ENCODE results near the gene ZNF385C.

Gene ZNF385C

DNA sequence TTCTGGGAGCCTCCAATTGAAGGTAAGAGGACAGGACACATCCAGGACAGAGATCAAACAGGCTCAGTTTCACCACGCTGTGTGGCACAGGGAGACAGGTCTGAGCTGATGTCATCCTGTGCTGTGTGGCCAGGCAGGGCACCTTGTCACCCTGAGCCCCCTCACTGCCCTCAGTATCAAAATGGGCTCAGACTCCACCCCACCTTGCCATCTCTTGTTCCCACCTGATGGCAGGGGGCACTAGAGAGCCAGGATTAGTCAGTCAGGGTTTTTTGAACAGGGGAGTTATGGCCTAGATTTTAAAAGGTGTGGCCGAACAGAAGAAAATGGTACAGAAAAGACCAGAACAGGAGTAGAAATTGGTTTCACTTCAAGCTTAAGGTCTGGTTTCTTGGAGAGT, 20.3 kb upstream of the ZNF385C start:
- H3K27me3 Mint-ChIP-seq, result no peaks in the 10 kb centered on the region
- H3K9me3 Mint-ChIP-seq, result no peaks in the 10 kb centered on the region
- H3K4me3 Mint-ChIP-seq, result peak overlapping the region; percentile 14
- CTCF ChIA-PET, result interaction anchor here (0.7 to 13.0 kb wide), 11 partner anchors 10 to 288 kb away, joined by 3 to 222 read pairs (median 5); partner anchors contain the start of genes DNAJC7, KCNH4 and NKIRAS2
- peaks cover 25% of the 10 kb centered on the region for H3K36me3 Mint-ChIP-seq
- peaks cover 51% of the 10 kb centered on the region for H3K4me1 Mint-ChIP-seq
- peak; percentile 70 for DNase-seq
- H3K27ac Mint-ChIP-seq, result peak overlapping the region; percentile 4

DNA sequence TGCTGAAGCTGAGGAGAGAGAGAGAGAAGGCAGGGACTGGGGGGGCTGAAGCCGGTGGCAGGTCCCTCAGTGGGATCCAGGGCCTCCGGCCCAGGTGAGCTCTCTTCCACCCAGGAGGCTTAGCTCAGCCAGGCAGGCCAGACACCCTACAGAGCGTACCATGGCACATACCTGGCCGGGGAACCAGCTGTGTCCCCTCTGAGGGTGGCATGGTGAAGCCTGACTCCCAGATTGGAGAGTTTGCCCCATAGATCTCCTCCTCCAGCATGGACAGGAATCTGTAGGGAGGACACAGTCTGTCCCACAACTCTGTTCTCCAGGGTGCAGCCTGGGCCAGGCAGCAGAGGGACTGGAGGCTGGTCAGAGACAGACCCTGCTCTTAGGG, 19.8 kb upstream of the ZNF385C start:
- H3K36me3 Mint-ChIP-seq, result peaks cover 22% of the 10 kb centered on the region
- no peak for DNase-seq
- peaks cover 51% of the 10 kb centered on the region for H3K4me1 Mint-ChIP-seq
- no peak overlapping the region for H3K27ac Mint-ChIP-seq
- CTCF ChIA-PET, result interaction anchor here (0.8 to 13.0 kb wide), 10 partner anchors 10 to 288 kb away, joined by 3 to 222 read pairs (median 5); partner anchors contain the start of genes DNAJC7, KCNH4 and NKIRAS2
- H3K9me3 Mint-ChIP-seq, result no peaks in the 10 kb centered on the region
- no peaks in the 10 kb centered on the region for H3K27me3 Mint-ChIP-seq
- no peak overlapping the region for H3K4me3 Mint-ChIP-seq

DNA sequence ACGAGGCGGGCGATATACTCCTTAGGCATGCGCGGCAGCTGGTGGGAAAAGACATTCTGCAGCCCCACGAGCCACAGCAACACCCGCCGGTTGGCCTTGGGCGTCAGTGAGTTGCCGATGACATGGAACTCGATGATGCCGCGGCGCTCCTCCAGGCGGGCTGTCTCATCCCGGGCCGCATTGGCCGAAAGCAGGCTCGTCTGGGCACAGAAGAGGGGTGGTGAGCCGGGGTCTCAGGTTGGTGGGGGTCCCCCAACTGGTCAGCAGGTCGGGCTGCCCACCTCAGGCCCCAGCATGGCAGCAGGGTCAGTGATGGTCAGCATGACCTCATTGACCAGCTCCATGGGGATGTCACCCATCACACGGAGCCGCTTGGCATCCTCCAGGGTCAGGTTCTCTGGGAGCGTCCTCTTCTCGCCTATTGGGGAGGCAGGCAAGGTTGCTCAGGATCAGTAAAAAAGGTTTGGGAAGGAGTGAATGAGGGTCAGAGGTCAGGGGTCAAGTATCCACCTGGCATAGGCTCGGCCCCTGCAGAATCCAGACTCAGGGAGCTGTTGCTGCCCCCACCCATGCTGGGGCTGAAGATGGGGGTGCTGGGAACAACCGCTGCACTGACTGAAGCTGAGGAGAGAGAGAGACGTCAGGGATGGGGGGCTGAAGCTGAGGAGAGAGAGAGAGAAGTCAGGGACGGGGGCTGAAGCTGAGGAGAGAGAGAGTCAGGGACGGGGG, 19.3 kb upstream of the ZNF385C start:
- Mint-ChIP-seq H3K27ac (no peak overlapping the region), H3K4me3 (no peak overlapping the region), H3K27me3 (no peaks in the 10 kb centered on the region), H3K4me1 (peaks cover 56% of the 10 kb centered on the region), H3K36me3 (peaks cover 24% of the 10 kb centered on the region), H3K9me3 (no peaks in the 10 kb centered on the region)
- CTCF ChIA-PET, result interaction anchor here (0.7 to 13.0 kb wide), 12 partner anchors 9 to 289 kb away, joined by 3 to 222 read pairs (median 4); partner anchors contain the start of genes DNAJC7, KCNH4 and NKIRAS2
- no peak for DNase-seq

DNA sequence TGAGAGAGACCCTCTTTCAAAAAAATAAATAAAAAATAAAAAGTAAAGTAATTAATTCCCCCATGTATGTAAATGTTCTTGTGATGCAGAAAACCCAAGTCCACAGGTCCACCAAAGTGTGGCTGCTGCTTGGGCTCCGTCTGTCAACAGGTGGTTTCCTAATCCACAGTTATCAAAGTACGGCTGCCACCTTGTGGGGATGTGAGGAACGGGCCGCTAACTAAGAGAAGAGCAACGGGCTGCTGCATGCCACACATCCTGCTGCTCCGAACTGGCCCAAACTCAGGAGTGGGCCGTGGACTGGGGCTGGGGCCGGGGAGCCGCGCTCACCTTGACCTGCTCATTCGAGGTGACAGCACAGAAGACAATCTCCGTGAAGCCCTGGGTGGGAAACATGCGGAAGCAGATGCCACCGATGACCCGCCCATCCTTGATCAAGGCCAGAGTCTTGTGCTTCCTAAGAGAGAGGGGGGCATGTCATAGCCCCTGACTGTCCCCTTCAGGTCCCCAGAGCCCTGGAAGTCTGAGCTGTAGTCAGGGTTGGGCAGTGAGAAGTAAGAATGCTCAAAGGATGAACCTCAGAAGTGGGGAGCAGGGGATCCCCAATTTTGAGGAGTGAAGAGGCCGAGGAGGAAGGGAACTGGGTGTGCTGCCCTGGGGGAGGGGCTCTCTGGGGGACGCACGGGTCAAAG, 18.6 kb upstream of the ZNF385C start:
- H3K27me3 Mint-ChIP-seq, result no peaks in the 10 kb centered on the region
- H3K4me1 Mint-ChIP-seq, result peaks cover 61% of the 10 kb centered on the region
- peak overlapping the region; percentile 46 for H3K27ac Mint-ChIP-seq
- H3K36me3 Mint-ChIP-seq, result peaks cover 24% of the 10 kb centered on the region
- peak; percentile 93 for DNase-seq
- H3K9me3 Mint-ChIP-seq, result no peaks in the 10 kb centered on the region
- H3K4me3 Mint-ChIP-seq, result no peak overlapping the region
- CTCF ChIA-PET, result interaction anchor here (0.7 to 13.0 kb wide), 9 partner anchors 10 to 153 kb away, joined by 3 to 222 read pairs (median 4); partner anchors contain the start of genes DNAJC7 and NKIRAS2

DNA sequence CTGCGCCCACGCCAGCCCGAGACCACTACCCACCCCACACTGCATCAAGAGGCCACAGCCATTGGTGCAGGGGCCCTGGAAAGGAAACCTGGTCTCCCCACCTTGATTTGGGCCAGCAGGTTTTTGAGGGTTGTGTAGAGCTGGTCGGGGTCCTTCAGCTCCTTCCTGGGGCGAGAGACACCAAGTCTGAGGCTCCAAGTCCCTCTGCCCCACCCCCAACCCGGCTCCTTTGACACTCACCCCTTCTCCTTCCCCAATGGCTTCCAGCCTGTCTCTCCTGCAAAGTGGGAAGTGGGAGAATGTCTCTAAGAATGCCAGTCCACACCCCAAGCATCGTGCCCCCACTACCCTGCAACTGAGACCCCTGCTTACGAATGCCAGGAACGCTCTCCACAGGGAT, 15.8 kb upstream of the ZNF385C start:
- no peak for DNase-seq
- peaks cover 31% of the 10 kb centered on the region for H3K36me3 Mint-ChIP-seq
- peaks cover 63% of the 10 kb centered on the region for H3K4me1 Mint-ChIP-seq
- no peak overlapping the region for H3K4me3 Mint-ChIP-seq
- CTCF ChIA-PET, result interaction anchor here (1.0 to 13.0 kb wide), 7 partner anchors 13 to 151 kb away, joined by 3 to 222 read pairs (median 4); partner anchors contain the start of genes DNAJC7 and NKIRAS2
- peak overlapping the region; percentile 76 for H3K27ac Mint-ChIP-seq
- H3K27me3 Mint-ChIP-seq, result no peaks in the 10 kb centered on the region
- H3K9me3 Mint-ChIP-seq, result no peaks in the 10 kb centered on the region

DNA sequence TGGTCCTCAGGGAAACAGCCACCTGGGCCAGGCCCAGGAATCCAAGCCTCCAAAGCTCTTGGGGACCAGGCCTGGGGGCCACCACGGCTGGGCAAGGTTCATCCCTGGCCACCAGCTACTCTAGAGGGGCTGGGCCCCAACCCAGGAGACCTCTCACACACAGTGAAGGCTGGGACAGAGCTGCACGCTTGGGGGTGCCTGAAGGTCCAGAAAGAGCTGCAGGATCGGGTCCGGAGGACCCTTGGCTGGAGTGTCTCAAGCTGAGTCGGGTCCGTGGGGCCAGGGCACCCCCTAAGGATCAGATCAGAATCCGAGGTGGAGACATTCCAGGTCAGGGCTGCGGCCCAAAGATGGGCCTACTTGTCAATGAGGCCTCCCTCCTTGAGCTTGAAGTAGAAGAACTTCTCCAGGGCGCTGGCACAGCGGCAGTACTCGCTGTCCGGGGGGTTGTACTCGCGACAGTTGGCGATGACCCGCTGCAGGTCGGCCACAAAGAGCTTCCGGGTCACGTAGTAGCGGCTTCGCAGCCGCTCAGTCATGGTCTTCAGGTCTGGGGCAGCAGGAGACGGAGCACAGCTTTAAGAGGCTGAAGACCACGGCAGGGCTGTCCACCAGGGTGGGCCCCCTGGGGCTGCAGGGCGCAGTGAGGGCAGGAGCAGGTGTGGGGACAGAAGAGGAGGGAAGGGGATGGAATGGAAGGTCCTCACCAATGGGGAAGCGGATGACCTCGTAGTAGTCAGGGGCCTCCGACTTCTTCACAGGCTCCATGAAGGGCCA, 15.2 kb upstream of the ZNF385C start:
- Mint-ChIP-seq H3K27ac (peak overlapping the region; percentile 95), H3K36me3 (peaks cover 28% of the 10 kb centered on the region), H3K9me3 (no peaks in the 10 kb centered on the region), H3K4me1 (peaks cover 62% of the 10 kb centered on the region), H3K4me3 (no peak overlapping the region), H3K27me3 (no peaks in the 10 kb centered on the region)
- CTCF ChIA-PET, result interaction anchor here (1.1 to 13.0 kb wide), 5 partner anchors 23 to 150 kb away, joined by 3 to 222 read pairs (median 4); partner anchors contain the start of genes DNAJC7 and NKIRAS2
- DNase-seq, result no peak

DNA sequence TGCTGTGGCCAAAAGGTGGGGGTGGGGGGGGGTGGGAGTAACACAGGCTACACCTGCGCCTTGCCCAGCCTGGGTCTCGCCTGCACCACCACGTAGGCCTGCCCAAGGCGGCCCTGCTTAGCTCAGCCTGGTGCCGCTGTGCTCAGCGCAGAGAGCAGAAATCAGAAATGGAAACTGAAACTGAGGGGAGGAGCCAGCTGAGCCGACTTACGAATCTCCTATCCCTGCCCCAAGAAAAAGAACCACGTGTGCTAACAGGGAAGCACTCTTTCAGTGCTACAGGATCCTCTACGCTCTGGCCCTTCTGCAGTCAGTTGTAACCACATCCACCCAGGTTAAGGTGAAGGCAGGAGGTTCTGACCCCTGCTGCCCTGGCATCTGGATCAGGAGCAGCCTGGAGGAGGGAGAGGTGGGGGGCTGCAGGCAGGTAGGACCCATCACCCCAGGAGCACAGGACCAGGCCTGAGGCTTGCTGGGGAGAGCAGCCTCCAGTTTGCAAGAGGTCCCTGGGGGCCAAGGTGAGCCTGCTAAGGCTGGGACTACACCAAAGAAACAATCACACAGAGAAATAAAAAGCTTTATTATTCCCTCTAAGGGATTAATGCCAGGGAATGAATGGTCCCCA, 14.4 kb upstream of the ZNF385C start, which contains the start of gene DHX58:
TSS of gene DHX58 (minus strand) at position 163 of the 625 bp plus-strand sequence. CDS start 822 bp downstream, outside the sequence.
- peak within 1 kb of the TSS; percentile 95 for H3K27ac Mint-ChIP-seq
- peak; percentile 92 for DNase-seq
- no peaks in the 10 kb centered on the region for H3K9me3 Mint-ChIP-seq
- H3K4me3 Mint-ChIP-seq, result peak within 1 kb of the TSS; percentile 90
- H3K36me3 Mint-ChIP-seq, result peaks cover 30% of the 10 kb centered on the region
- H3K27me3 Mint-ChIP-seq, result no peaks in the 10 kb centered on the region
- CTCF ChIA-PET, result interaction anchor here (1.1 to 13.0 kb wide), 8 partner anchors 8 to 149 kb away, joined by 3 to 222 read pairs (median 4); partner anchors contain the start of genes DNAJC7, KAT2A and NKIRAS2
- peaks cover 66% of the 10 kb centered on the region for H3K4me1 Mint-ChIP-seq

DNA sequence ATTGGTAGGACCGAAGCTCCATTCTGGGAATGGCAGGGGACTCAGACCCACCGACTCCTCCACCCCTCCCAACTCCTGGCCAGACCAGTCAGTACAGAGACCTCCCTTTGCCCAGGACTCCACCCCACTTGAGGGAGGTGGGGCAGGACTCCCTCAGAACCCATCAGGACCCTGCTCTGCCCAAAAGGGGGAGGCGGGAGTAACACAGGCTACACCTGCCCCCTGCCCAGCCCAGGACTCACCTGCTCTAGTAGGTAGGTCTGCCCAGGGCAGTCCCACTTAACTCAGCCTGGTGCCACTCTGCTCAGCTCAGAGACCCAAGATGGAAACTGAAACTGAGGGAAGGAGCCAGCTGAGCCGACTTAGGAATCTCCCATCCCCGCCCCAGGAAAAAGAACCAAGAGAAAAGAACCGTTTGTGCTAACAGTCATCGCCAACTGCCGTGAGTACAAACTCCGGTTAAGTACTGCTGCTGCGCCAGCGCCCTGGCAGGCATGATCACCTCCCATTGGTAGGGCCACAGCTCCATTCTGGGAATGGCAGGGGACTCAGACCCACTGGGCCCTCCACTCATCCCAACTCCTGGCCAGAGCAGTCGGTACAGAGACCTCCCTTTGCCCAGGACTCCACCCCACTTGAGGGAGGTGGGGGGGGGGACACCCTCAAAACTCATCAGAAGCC, 13.7 kb upstream of the ZNF385C start:
- H3K4me3 Mint-ChIP-seq, result peak overlapping the region; percentile 90
- H3K4me1 Mint-ChIP-seq, result peaks cover 68% of the 10 kb centered on the region
- peaks cover 27% of the 10 kb centered on the region for H3K36me3 Mint-ChIP-seq
- H3K27me3 Mint-ChIP-seq, result no peaks in the 10 kb centered on the region
- H3K9me3 Mint-ChIP-seq, result no peaks in the 10 kb centered on the region
- CTCF ChIA-PET, result interaction anchor here (1.1 to 13.0 kb wide), 8 partner anchors 7 to 149 kb away, joined by 3 to 222 read pairs (median 4); partner anchors contain the start of genes DNAJC7, KAT2A and NKIRAS2
- peak; percentile 45 for DNase-seq
- H3K27ac Mint-ChIP-seq, result peak overlapping the region; percentile 95

DNA sequence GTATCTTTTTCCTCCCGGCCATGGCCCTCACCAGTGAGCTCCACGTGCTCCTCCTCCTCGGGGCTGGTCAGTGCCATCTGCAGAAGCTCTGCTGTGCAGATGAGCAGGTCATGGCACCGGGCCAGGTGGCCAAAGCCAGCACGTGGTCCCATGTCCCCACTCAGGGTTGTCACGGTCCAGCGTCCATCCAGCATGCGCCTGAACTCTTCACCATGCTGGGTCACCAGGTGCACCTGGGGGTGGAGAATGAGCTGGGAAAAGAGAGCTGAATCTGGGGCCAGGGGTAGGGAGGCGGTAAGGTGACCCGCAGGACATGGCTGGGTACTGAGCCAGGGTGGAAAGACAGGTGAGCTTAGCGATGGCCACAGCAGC, 13.0 kb upstream of the ZNF385C start:
- H3K4me3 Mint-ChIP-seq, result peak overlapping the region; percentile 90
- peaks cover 26% of the 10 kb centered on the region for H3K36me3 Mint-ChIP-seq
- DNase-seq, result no peak
- H3K4me1 Mint-ChIP-seq, result peaks cover 67% of the 10 kb centered on the region
- no peaks in the 10 kb centered on the region for H3K27me3 Mint-ChIP-seq
- CTCF ChIA-PET, result interaction anchor here (1.1 to 13.0 kb wide), 7 partner anchors 8 to 178 kb away, joined by 3 to 222 read pairs (median 3); partner anchors contain the start of genes DNAJC7, KAT2A and NKIRAS2
- peak overlapping the region; percentile 95 for H3K27ac Mint-ChIP-seq
- H3K9me3 Mint-ChIP-seq, result no peaks in the 10 kb centered on the region

DNA sequence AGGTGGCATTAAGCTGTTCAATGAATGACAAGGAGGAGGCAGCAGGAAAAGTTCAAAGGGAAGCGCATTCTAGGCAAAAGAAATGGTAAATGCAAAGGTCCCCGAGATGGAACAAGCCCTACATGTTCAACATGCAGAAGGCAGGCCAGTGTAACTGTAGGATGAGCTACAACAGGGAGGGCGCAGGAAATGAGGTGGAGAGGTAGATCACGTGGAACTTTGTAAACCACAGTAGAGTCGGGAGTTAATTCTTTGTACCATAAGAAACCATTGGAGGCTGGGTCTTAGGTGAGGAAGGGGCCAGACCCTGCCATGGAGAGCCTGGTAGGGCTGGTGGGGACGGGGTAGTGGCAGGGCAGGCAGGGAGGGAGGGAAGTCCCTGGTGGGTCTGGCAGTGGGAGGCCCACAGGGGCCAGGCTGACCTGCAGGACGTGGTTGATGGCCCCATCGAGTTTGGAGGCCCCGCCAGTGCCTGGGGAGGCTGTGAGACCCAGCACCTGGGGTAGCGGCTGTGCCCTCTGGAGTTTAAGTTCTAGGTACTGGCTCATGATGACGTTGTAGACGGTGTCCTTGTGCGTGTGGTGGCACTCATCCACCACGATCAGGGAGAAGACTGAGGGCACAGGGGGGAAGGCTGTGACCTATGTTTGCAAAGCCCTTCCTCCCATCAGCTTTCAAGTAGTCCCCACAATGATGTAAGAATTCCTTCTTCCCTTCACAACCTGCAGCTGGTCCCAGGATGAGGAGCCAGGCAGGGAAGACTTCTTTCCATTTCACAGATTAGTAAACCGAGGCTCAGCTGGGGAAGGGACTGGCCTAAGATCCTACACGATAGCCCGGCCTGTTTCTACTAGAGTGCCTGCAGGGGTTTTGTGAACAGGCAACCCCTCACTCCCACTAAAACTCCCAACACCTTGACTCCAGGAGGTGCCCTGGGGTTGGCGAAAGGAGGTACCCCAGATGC, 12.3 kb upstream of the ZNF385C start:
- peaks cover 24% of the 10 kb centered on the region for H3K36me3 Mint-ChIP-seq
- peak overlapping the region; percentile 95 for H3K27ac Mint-ChIP-seq
- H3K4me1 Mint-ChIP-seq, result peaks cover 64% of the 10 kb centered on the region
- CTCF ChIA-PET, result interaction anchor here (1.1 to 13.0 kb wide), 6 partner anchors 9 to 178 kb away, joined by 3 to 222 read pairs (median 3); partner anchors contain the start of genes DNAJC7 and NKIRAS2
- peak overlapping the region; percentile 25 for H3K4me3 Mint-ChIP-seq
- DNase-seq, result peak; percentile 34
- H3K27me3 Mint-ChIP-seq, result no peaks in the 10 kb centered on the region
- no peaks in the 10 kb centered on the region for H3K9me3 Mint-ChIP-seq

DNA sequence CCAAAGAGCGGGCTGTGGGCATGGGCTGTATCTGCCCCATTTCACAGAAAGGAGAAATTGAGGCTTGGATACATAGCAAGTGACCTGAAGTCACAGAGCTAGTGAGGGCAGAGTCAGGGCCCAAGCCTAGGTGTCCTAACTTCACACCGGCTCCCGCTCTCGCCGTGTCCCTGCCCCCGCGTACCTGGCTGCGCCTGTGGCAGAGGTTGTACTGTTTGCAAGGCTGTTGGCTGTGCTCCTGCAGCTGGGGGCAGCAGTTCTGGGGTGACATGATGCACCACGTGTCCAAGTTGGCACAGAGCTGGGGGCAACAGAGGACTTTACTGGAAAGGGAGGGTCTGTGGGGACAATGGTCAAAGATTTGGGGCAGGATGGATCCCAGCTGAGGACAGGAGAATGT, 10.8 kb upstream of the ZNF385C start:
- H3K9me3 Mint-ChIP-seq, result no peaks in the 10 kb centered on the region
- peaks cover 19% of the 10 kb centered on the region for H3K36me3 Mint-ChIP-seq
- H3K4me1 Mint-ChIP-seq, result peaks cover 58% of the 10 kb centered on the region
- DNase-seq, result no peak
- CTCF ChIA-PET, result interaction anchor here (0.8 to 13.0 kb wide), 5 partner anchors 9 to 146 kb away, joined by 3 to 222 read pairs (median 5); partner anchors contain the start of genes DNAJC7 and NKIRAS2
- no peak overlapping the region for H3K27ac Mint-ChIP-seq
- no peak overlapping the region for H3K4me3 Mint-ChIP-seq
- H3K27me3 Mint-ChIP-seq, result no peaks in the 10 kb centered on the region

Data from activated naive CD4-positive, alpha-beta T cell treated with anti-CD3 and anti-CD28 coated beads, Interleukin-2, amount 10 ng/mL, durations not matched to agents 7 days and 5 days (primary cell).